MCF 10A (cell line): ENCODE data around the gene SNX25. TPM values are rescaled to one million over a fixed set of nuclear protein-coding genes. Genes with fewer than 3 reads are reported as not detected.

Experiments used
- BruUV-seq: library from RNA; stranded (reverse); fragments of 400-500 nt; replicated peaks from 2 replicates; lab custom pipeline; 2021; lab: Mats Ljungman, UMichigan
- CTCF ChIA-PET: fragments of 300-600 bp; sonication (Branson Sonifier 250); formaldehyde crosslinking; extraction: SDS; loops from one replicate; lab custom pipeline; 2021; ENCODE audit warnings: antibody characterized with exemption, inconsistent platforms; lab: Yijun Ruan, JAX
- POLR2A ChIA-PET: fragments of 300-600, 350-650 bp; sonication (Branson Sonifier 250); formaldehyde crosslinking; extraction: SDS; loops from one replicate; lab custom pipeline; 2020; ENCODE audit warnings: antibody characterized with exemption, inconsistent platforms; lab: Yijun Ruan, JAX
- DNase-seq: peaks from one replicate; pipeline ENCODE4 v3.0.0-alpha.2; 2018; ENCODE audit not compliant: unreplicated experiment
- H3K27ac Mint-ChIP-seq: one replicate; pipeline ENCODE4 v1.8.0; 2022; ENCODE audit warnings: mild to moderate bottlenecking, low read depth, mixed read lengths; ENCODE audit not compliant: unreplicated experiment
- H3K27me3 Mint-ChIP-seq: one replicate; pipeline ENCODE4 v1.8.0; 2022; ENCODE audit warnings: mixed read lengths; ENCODE audit not compliant: insufficient read depth, unreplicated experiment
- H3K36me3 Mint-ChIP-seq: one replicate; pipeline ENCODE4 v1.8.0; 2022; ENCODE audit warnings: mild to moderate bottlenecking, moderate library complexity, mixed read lengths; ENCODE audit not compliant: insufficient read depth, unreplicated experiment
- H3K4me1 Mint-ChIP-seq: one replicate; pipeline ENCODE4 v1.8.0; 2022; ENCODE audit warnings: mixed read lengths; ENCODE audit not compliant: insufficient read depth, unreplicated experiment
- H3K4me3 Mint-ChIP-seq: one replicate; pipeline ENCODE4 v1.8.0; 2022; ENCODE audit warnings: mild to moderate bottlenecking, moderate library complexity, mixed read lengths; ENCODE audit not compliant: unreplicated experiment
- H3K9me3 Mint-ChIP-seq: one replicate; pipeline ENCODE4 v1.8.0; 2022; ENCODE audit warnings: mixed read lengths; ENCODE audit not compliant: unreplicated experiment
- intact Hi-C: fragments of 100-400 bp; cut with micrococcal nuclease; formaldehyde crosslinking; loops from 2 replicates; pipeline ENCODE4 v1.14.1; 2022
- total RNA-seq: library from RNA; stranded (reverse); gene quantifications from 2 replicates; pipeline ENCODE4 v1.2.3, GENCODE V29; 2022
- TF ChIP-seq, protein P1 (sequence below): fragments of 200-600 bp; IDR thresholded peaks from one replicate; pipeline ENCODE4 v1.8.0; 2022; ENCODE audit warnings: antibody characterized with exemption, mild to moderate bottlenecking; ENCODE audit not compliant: unreplicated experiment

The SNX25 gene
- total RNA-seq, 1 experiment from 2014 or later, result 10.5 TPM

- Mint-ChIP-seq H3K27ac (no peak overlapping the region), H3K9me3 (no peaks in the 10 kb centered on the region), H3K27me3 (no peaks in the 10 kb centered on the region), H3K4me1 (peaks cover 10% of the 10 kb centered on the region), H3K4me3 (no peak overlapping the region), H3K36me3 (peaks cover 4% of the 10 kb centered on the region)
- no peak for DNase-seq
- POLR2A ChIA-PET, result interaction anchor here (4.5 kb wide), 1 partner anchor 11 kb away, joined by 23 read pairs; the partner anchor contains the start of genes ANKRD37 and LRP2BP
- no TSS peak for BruUV-seq
- CTCF ChIA-PET, result no interaction called here
- TF ChIP-seq, protein P1, sequence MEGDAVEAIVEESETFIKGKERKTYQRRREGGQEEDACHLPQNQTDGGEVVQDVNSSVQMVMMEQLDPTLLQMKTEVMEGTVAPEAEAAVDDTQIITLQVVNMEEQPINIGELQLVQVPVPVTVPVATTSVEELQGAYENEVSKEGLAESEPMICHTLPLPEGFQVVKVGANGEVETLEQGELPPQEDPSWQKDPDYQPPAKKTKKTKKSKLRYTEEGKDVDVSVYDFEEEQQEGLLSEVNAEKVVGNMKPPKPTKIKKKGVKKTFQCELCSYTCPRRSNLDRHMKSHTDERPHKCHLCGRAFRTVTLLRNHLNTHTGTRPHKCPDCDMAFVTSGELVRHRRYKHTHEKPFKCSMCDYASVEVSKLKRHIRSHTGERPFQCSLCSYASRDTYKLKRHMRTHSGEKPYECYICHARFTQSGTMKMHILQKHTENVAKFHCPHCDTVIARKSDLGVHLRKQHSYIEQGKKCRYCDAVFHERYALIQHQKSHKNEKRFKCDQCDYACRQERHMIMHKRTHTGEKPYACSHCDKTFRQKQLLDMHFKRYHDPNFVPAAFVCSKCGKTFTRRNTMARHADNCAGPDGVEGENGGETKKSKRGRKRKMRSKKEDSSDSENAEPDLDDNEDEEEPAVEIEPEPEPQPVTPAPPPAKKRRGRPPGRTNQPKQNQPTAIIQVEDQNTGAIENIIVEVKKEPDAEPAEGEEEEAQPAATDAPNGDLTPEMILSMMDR, result no peak
- intact Hi-C loops, result no loop called here
These were observed 175.5 kb downstream of the SNX25 start for GRCh38 chr4:185384930-185385331.

DNA sequence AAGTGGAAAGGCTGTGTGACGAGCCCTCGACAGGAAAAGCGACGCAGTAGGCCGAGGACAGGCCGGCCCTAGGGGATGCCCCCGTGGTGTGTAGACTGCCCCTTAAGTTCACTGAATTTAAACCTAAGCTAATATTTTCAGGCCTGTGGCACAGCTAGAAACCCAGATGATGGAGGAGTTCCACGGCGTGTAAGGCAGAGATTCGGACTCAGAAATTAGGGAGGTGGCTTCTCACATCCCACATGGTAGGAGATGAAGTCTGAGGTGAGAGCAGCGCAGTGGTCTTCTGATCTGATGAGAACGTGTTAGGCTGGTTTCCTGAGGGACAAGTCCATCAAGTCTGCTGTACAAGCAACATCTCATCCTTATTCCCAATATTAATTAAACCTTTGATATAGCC lies 178.6 kb downstream of the SNX25 start:
- H3K27me3 Mint-ChIP-seq, result no peaks in the 10 kb centered on the region

DNA sequence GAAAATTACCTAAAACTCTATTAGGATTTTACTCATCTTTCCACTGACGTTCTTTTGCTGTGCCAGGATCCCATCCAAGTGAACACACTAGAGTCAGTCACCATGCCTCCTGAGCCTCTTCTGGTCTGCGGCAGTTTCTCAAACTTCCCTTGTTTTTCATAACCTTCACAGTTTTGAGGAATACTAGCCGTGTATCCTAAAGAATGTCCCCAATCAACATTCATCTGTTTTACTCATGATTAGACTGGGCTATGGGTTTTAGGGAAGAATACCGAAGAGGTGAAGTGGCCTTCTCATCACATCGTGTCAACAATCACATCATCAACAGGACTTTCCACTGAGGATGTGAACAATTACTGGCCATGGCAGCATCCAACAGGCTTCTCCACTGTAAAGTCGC lies 181.5 kb downstream of the SNX25 start:
- H3K27me3 Mint-ChIP-seq, result no peaks in the 10 kb centered on the region
- H3K27ac Mint-ChIP-seq, result no peak overlapping the region
- TF ChIP-seq, protein P1, result no peak
- peaks cover 10% of the 10 kb centered on the region for H3K36me3 Mint-ChIP-seq
- ChIA-PET CTCF (interaction anchor here (1.2 kb wide), 1 partner anchor 103 kb away, joined by 3 read pairs; no protein-coding TSS in a partner anchor), POLR2A (no interaction called here)
- no peaks in the 10 kb centered on the region for H3K9me3 Mint-ChIP-seq
- H3K4me1 Mint-ChIP-seq, result peaks cover 7% of the 10 kb centered on the region
- no TSS peak for BruUV-seq
- no peak overlapping the region for H3K4me3 Mint-ChIP-seq
- DNase-seq, result no peak
- intact Hi-C loops, result no loop called here

More for the DNA sequence above, 178.6 kb downstream of the SNX25 start:
- H3K36me3 Mint-ChIP-seq, result peaks cover 4% of the 10 kb centered on the region
- ChIA-PET CTCF (interaction anchor here (1.0 kb wide), 1 partner anchor 48 kb away, joined by 3 read pairs; no protein-coding TSS in a partner anchor), POLR2A (no interaction called here)
- no peaks in the 10 kb centered on the region for H3K9me3 Mint-ChIP-seq
- no TSS peak for BruUV-seq
- TF ChIP-seq, protein P1, result no peak
- no peak for DNase-seq
- intact Hi-C loops, result no loop called here
- no peak overlapping the region for H3K4me3 Mint-ChIP-seq
- no peak overlapping the region for H3K27ac Mint-ChIP-seq
- no peaks in the 10 kb centered on the region for H3K4me1 Mint-ChIP-seq

- CTCF ChIA-PET, result no interaction called here
- TF ChIP-seq, protein P1, result no peak
- POLR2A ChIA-PET, result interaction anchor here (0.6 kb wide), 1 partner anchor 162 kb away, joined by 5 read pairs; no protein-coding TSS in a partner anchor
- intact Hi-C loops, result no loop called here
- H3K4me1 Mint-ChIP-seq, result peaks cover 7% of the 10 kb centered on the region
- no peaks in the 10 kb centered on the region for H3K9me3 Mint-ChIP-seq
- H3K36me3 Mint-ChIP-seq, result peaks cover 15% of the 10 kb centered on the region
- H3K4me3 Mint-ChIP-seq, result no peak overlapping the region
- H3K27me3 Mint-ChIP-seq, result no peaks in the 10 kb centered on the region
- DNase-seq, result no peak
- no peak overlapping the region for H3K27ac Mint-ChIP-seq
- BruUV-seq, result no TSS peak
These were observed 182.8 kb downstream of the SNX25 start for GRCh38 chr4:185392156-185392555.
